ENCODE measurements around the gene TEX13D.

Gene TEX13D

DNA sequence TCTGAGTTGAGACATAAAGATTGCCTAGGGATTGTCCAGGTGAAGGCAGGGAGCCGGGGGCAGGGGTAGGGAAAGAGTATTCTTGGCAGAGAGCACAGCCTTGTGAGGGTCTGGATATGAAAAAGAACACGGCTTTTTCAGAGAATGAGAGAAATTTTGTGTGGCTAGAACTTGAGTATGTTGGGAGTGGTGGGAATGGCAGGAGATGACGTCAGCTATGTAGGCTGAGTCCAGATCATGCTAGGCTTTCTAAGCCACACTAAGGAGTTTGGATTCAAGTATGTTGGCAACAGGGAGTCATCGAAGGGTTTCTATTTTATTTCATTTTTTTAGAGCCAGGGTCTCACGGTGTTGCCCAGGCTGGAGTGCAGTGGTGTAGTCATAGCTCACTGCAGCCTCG, 53.9 kb downstream of the TEX13D start:
- Histone ChIP-seq H3K27me3 (ENCODE audit: control insufficient read depth, insufficient read depth, low read length, poor library complexity, severe bottlenecking) (no peaks in the 10 kb centered on the region), H3K27ac (ENCODE audit: insufficient read depth, low read depth, low read length, poor library complexity, severe bottlenecking) (no peak overlapping the region), H3K4me1 (ENCODE audit: control insufficient read depth, insufficient read depth, low read length) (peaks cover 4% of the 10 kb centered on the region), H3K36me3 (ENCODE audit: control insufficient read depth, insufficient read depth, low read length) (no peaks in the 10 kb centered on the region), H3K4me3 (ENCODE audit: insufficient read depth, low read depth, low read length) (no peak overlapping the region), H3K9me3 (ENCODE audit: control insufficient read depth, low read length) (no peaks in the 10 kb centered on the region)
- 92 to 94% methylated on average over 6 of the region's 6 CpGs for WGBS, 2 experiments

All from ectodermal cell (in vitro differentiated cells).